Small intestine (tissue), 7 donors: ENCODE measurements around the gene MYO9B. TPM values are rescaled to one million over a fixed set of nuclear protein-coding genes. Genes with fewer than 3 reads are reported as not detected.
"Not testable (repeated sequence)": the region's sequence is repeated elsewhere in the genome, so short reads cannot be mapped to it uniquely, and the experiment has no call there.

Experiments used
- DNase-seq, 2 donors: peaks; one replicate each; pipeline versions ENCODE4 v3.0.0 to v3.0.0-alpha.2; 2013
- FAIRE-seq: peaks from 2 replicates; lab custom pipeline; 2012; peaks lifted over from hg19 to GRCh38; lab: Jason Lieb, UNC
- H3K27ac ChIP-seq, 3 donors: one replicate each; pipeline ENCODE4 v1.5.1; 2013; ENCODE audit warnings: low read length in 2 of 3, mild to moderate bottlenecking in 2 of 3, control low read depth in 1 of 3, inconsistent platforms in 1 of 3, low read depth in 1 of 3, moderate library complexity in 1 of 3
- H3K27me3 ChIP-seq, 3 donors: one replicate each; pipeline ENCODE4 v1.6.1; 2013; ENCODE audit warnings: low read length in 3 of 3, inconsistent platforms in 1 of 3; ENCODE audit not compliant: control insufficient read depth in 3 of 3, insufficient read depth in 3 of 3
- H3K36me3 ChIP-seq, 3 donors: one replicate each; pipeline ENCODE4 v1.6.1; 2013; ENCODE audit warnings: low read length in 3 of 3, inconsistent platforms in 1 of 3, low read depth in 1 of 3, mild to moderate bottlenecking in 1 of 3, moderate library complexity in 1 of 3; ENCODE audit not compliant: control insufficient read depth in 3 of 3, insufficient read depth in 2 of 3
- H3K4me1 ChIP-seq, 3 donors: one replicate each; pipeline ENCODE4 v1.6.1; 2013; ENCODE audit warnings: low read length in 2 of 3, inconsistent platforms in 1 of 3, low read depth in 1 of 3, mild to moderate bottlenecking in 1 of 3, moderate library complexity in 1 of 3; ENCODE audit not compliant: control insufficient read depth in 3 of 3, insufficient read depth in 2 of 3
- H3K4me3 ChIP-seq, 3 donors: one replicate each; pipeline ENCODE4 v1.5.1; 2013; ENCODE audit warnings: low read length in 3 of 3, control low read depth in 1 of 3, inconsistent platforms in 1 of 3, low read depth in 1 of 3, mild to moderate bottlenecking in 1 of 3, moderate library complexity in 1 of 3
- H3K9me3 ChIP-seq, 2 donors: one replicate each; pipeline ENCODE4 v1.6.1; 2013; ENCODE audit warnings: low read depth in 1 of 2, low read length in 1 of 2; ENCODE audit not compliant: control insufficient read depth in 2 of 2, insufficient read depth in 1 of 2
- WGBS, 3 donors: extraction: QIAGEN DNeasy Blood & Tissue Kit; methylation state at CpG; one replicate each; pipeline ENCODE4 v1.1.7; 2013; 5-methylcytosine and 5-hydroxymethylcytosine counted together
- polyA plus RNA-seq, 4 donors: library from polyadenylated mRNA; stranded (reverse) in 3 of 4; unstranded in 1 of 4; fragments of 200-250 nt in 3 of 4; fragments of 120-200 nt in 1 of 4; gene quantifications; one replicate each; pipeline versions ENCODE4 v1.2.1 to v1.2.3, GENCODE V29; 2013
- donor health status: healthy with polysubstance abuse.
- donor health status: control.
- donor health status: control.
- donor health status: Bipolar disorder and iron deficiency.
- donor health status: healthy.

The MYO9B gene
- polyA plus RNA-seq, 4 donors: 31.6 to 62.1 (median 47.9) TPM

DNA sequence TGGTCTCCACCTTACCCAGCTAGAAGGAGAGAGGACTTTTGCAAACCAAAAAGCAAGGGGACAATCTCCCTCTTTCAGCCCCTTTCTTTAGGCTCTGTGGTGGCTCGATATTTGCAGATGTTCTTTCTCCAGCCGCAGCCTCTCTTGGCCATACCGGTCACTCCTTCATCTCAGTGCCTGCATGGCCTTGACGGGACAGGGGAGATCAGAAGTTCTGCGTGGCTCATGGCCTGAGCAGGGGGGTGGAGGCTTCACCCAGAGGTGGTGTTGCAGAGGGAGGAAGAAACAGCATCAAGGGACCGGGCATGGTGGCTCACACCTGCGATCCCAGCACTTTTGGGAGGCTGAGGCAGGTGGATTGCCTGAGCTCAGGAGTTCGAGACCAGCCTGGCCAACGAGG is 53.2 kb downstream of the MYO9B start:
- Histone ChIP-seq H3K4me1 (no peaks in the 10 kb centered on the region), H3K9me3 (no peaks in the 10 kb centered on the region), H3K27me3 (no peaks in the 10 kb centered on the region), H3K27ac (no peak overlapping the region), H3K4me3 (no peak overlapping the region), H3K36me3 (peaks cover 0 to 17% (median 0%) of the 10 kb centered on the region in 3 donors)
- WGBS, 3 donors: 90 to 94% (median 92%) methylated on average over 9 of the region's 9 CpGs
- FAIRE-seq: no peak
- DNase-seq: no peak

GRCh38 chr19:17129377-17129776 is 53.8 kb downstream of the MYO9B start:
- no peaks in the 10 kb centered on the region for H3K27me3 ChIP-seq
- H3K9me3 ChIP-seq: no peaks in the 10 kb centered on the region
- H3K4me1 ChIP-seq: no peaks in the 10 kb centered on the region
- H3K36me3 ChIP-seq: peaks cover 0 to 17% (median 0%) of the 10 kb centered on the region in 3 donors
- no peak overlapping the region for H3K4me3 ChIP-seq
- no peak overlapping the region for H3K27ac ChIP-seq
- DNase-seq (no peak), FAIRE-seq (no peak)
- WGBS, 3 donors: 84 to 91% (median 90%) methylated on average over 12 of the region's 12 CpGs

DNA sequence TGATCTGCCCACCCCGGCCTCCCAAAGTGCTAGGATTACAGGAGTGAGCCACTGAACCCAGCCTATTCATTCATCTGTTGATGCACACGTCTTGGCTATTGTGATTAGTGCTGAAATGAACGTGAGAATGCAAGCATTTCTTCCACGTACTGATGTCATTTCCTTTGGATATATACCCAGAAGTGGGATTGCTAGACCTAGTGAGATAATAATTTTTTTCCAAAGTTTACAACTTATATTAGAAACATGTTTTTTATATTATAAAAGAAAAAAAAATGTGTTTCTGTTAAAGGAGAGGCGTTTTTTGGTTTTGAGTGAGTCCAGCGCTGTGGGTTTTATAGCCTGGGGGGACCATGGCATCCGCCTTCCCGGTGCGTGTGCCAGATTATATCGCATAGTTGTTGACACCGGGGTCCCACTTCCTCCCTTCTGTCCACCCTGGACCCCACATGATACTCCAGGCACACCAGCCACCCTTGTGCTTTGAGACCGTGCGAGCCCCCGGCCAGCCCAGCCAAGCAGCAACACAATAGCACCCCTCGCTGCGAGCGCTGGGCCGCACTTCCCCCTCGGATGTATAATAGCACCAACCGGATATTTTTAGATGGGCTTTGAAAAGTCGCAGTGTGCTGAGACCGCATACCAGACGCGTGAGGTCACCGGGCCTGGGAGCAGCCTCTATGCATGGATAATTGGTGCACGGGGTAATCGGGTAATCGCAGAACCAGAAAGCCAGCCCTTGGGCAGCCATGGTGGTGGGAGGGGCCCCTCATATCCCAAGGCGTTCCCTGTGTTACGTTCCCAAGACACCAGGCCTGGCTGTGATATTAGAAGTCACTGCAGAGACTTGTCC is 59.6 kb downstream of the MYO9B start:
- Histone ChIP-seq H3K27ac (peak overlapping the region; percentile 18 to 90 (median 75)), H3K36me3 (peaks cover 0 to 6% (median 0%) of the 10 kb centered on the region in 3 donors), H3K4me3 (no peak overlapping the region), H3K27me3 (no peaks in the 10 kb centered on the region), H3K4me1 (peaks cover 0 to 13% (median 10%) of the 10 kb centered on the region in 3 donors), H3K9me3 (no peaks in the 10 kb centered on the region)
- FAIRE-seq (no peak), DNase-seq (peak; percentile 15 to 86)
- WGBS, 3 donors: 28 to 73% (median 58%) methylated on average over 30 of the region's 30 CpGs

DNA sequence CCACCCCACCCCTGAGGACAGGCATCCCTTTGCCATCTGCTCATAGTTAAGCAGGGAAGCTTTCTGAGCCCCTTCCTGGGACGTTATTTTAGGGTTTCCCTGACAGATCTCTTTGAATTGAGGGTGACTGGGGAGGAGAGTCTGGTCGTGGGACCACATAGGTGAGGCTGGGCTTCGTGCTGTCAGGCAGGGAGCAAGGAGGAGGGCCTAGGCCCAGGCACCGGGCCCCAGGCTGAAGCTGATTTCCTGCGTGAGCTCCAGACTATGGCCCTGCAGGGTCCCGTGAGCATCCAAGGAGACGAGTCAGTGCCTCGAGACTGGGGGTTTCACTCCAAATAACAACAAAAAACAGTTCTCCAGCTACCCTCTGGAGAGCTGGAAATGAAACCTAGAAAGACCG is 60.4 kb downstream of the MYO9B start:
- FAIRE-seq (no peak), DNase-seq (no peak)
- Histone ChIP-seq H3K9me3 (no peaks in the 10 kb centered on the region), H3K27me3 (no peaks in the 10 kb centered on the region), H3K4me1 (peaks cover 0 to 13% (median 10%) of the 10 kb centered on the region in 3 donors), H3K27ac (peak overlapping the region; percentile 18 to 90 (median 75)), H3K36me3 (peaks cover 0 to 7% (median 0%) of the 10 kb centered on the region in 3 donors), H3K4me3 (no peak overlapping the region)
- 65 to 79% (median 74%) methylated on average over 9 of the region's 9 CpGs for WGBS, 3 donors

- DNase-seq (no peak), FAIRE-seq (no peak)
- H3K9me3 ChIP-seq: no peaks in the 10 kb centered on the region
- WGBS, 3 donors: 88 to 93% (median 90%) methylated on average over 11 of the region's 11 CpGs
- no peaks in the 10 kb centered on the region for H3K27me3 ChIP-seq
- H3K4me1 ChIP-seq: peaks cover 0 to 13% (median 10%) of the 10 kb centered on the region in 3 donors
- H3K4me3 ChIP-seq: no peak overlapping the region
- H3K36me3 ChIP-seq: peaks cover 0 to 11% (median 0%) of the 10 kb centered on the region in 3 donors
- peak overlapping the region in 1 of 3 donors; percentile 90 for H3K27ac ChIP-seq
Measured at GRCh38 chr19:17136617-17137016, 61.0 kb downstream of the MYO9B start.

- no peaks in the 10 kb centered on the region for H3K9me3 ChIP-seq
- no peak overlapping the region for H3K4me3 ChIP-seq
- no peaks in the 10 kb centered on the region for H3K27me3 ChIP-seq
- 71 to 78% (median 75%) methylated on average over 10 of the region's 10 CpGs for WGBS, 3 donors
- H3K27ac ChIP-seq: no peak overlapping the region
- peaks cover 0 to 13% (median 10%) of the 10 kb centered on the region in 3 donors for H3K4me1 ChIP-seq
- DNase-seq (peak in 1 of 2 donors; percentile 37), FAIRE-seq (no peak)
- H3K36me3 ChIP-seq: peaks cover 0 to 14% (median 0%) of the 10 kb centered on the region in 3 donors
Measured at GRCh38 chr19:17137417-17137816, 61.8 kb downstream of the MYO9B start.

- DNase-seq: peak in 1 of 2 donors; percentile 17
- 87 to 94% (median 89%) methylated on average over 10 of the region's 10 CpGs for WGBS, 3 donors
- not testable (repeated sequence) for FAIRE-seq, H3K27ac ChIP-seq, H3K27me3 ChIP-seq, H3K4me3 ChIP-seq, H3K9me3 ChIP-seq
- peaks cover 0 to 18% (median 0%) of the 10 kb centered on the region in 3 donors for H3K36me3 ChIP-seq
- H3K4me1 ChIP-seq: peaks cover 0 to 13% (median 10%) of the 10 kb centered on the region in 3 donors
Measured at GRCh38 chr19:17138052-17138846, 62.7 kb downstream of the MYO9B start.

DNA sequence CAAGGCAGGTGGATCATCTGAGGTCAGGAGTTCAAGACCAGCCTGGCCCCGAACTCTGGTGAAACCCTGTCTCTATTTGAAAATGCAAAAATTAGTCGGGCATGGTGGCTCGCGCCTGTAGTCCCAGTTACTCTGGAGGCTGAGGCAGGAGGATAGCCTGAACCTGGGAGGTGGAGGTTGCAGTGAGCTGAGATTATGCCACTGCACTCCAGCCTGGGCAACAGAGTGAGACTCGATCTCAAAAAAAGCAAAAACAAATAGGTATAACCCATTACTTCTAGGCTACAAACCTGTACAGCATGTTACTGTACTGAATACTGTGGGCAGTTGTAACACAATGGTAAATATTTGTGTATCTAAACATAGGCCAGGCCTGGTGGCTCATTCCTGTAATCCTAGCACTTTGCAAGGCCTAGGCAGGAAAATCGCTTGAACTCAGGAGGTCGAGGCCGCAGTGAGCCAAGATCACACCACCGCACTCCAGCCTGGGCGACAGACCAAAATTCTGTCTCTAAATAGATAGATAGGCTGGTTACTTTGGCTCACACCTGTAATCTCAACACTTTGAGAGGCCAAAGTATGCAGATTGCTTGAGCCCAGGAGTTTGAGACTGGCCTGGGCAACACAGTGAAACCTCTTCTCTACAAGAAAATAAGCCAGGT is 63.5 kb downstream of the MYO9B start:
- Histone ChIP-seq H3K36me3 (peaks cover 0 to 18% (median 0%) of the 10 kb centered on the region in 3 donors), H3K9me3 (no peaks in the 10 kb centered on the region), H3K27ac (no peak overlapping the region), H3K4me3 (no peak overlapping the region), H3K4me1 (peaks cover 0 to 13% (median 10%) of the 10 kb centered on the region in 3 donors), H3K27me3 (no peaks in the 10 kb centered on the region)
- FAIRE-seq (no peak), DNase-seq (no peak)
- WGBS, 3 donors: 82 to 95% (median 89%) methylated on average over 10 of the region's 10 CpGs
